PC-3 (cell line): ENCODE measurements around the gene MYO5B. TPM values are rescaled to one million over a fixed set of nuclear protein-coding genes. Genes with fewer than 3 reads are reported as not detected.

Source experiments
- ATAC-seq: fragments of 200-7000 bp; cut with Tn5 transposase; 2 replicates; pipeline ENCODE4 v1.9.1; 2020; ENCODE audit warnings: mild to moderate bottlenecking, moderate library complexity
- BruUV-seq: library from RNA; stranded (reverse); fragments of 400-500 nt; replicated peaks from 2 replicates; lab custom pipeline; 2021; lab: Mats Ljungman, UMichigan
- CTCF ChIA-PET: fragments of 300-600 bp; sonication (Branson Sonifier 250); formaldehyde crosslinking; loops from one replicate; lab custom pipeline; 2022; ENCODE audit warnings: antibody characterized with exemption; lab: Charles Lee
- POLR2A ChIA-PET: fragments of 300-600 bp; sonication (Branson Sonifier 250); formaldehyde crosslinking; loops from one replicate; lab custom pipeline; 2022; ENCODE audit warnings: antibody characterized with exemption; ENCODE audit not compliant: unreplicated experiment; lab: Charles Lee
- DNase-seq: peaks from one replicate; pipeline ENCODE4 v3.0.0-alpha.2; 2015
- H2AFZ ChIP-seq: fragments of 300-600 bp; sonication (generic); 2 replicates; pipeline ENCODE4 v1.6.0; 2016; ENCODE audit warnings: antibody characterized with exemption, low read length
- H3F3A ChIP-seq: fragments of 300-600 bp; sonication (generic); one replicate; pipeline ENCODE4 v1.6.0; 2017; ENCODE audit warnings: antibody characterized with exemption, low read length, control low read depth, mild to moderate bottlenecking; ENCODE audit not compliant: unreplicated experiment
- H3K27ac ChIP-seq: fragments of 300-600 bp; sonication (generic); 2 replicates; pipeline ENCODE4 v1.5.1; 2016; ENCODE audit warnings: mild to moderate bottlenecking, low read length
- H3K27me3 ChIP-seq: fragments of 300-600 bp; sonication (generic); 2 replicates; pipeline ENCODE4 v1.6.1; 2016; ENCODE audit warnings: low read length, mixed read lengths
- H3K36me3 ChIP-seq: fragments of 300-600 bp; sonication (generic); 2 replicates; pipeline ENCODE4 v1.6.1; 2016; ENCODE audit warnings: low read depth, mixed run types, low read length, mixed read lengths
- H3K4me1 ChIP-seq: fragments of 300-600 bp; sonication (generic); 2 replicates; pipeline ENCODE4 v1.5.1; 2016; ENCODE audit warnings: low read length; ENCODE audit not compliant: insufficient read depth
- H3K4me2 ChIP-seq: fragments of 300-600 bp; sonication (generic); 2 replicates; pipeline ENCODE4 v1.6.0; 2016; ENCODE audit warnings: low read length
- H3K4me3 ChIP-seq: fragments of 300-600 bp; sonication (generic); 2 replicates; pipeline ENCODE4 v1.5.1; 2016; ENCODE audit warnings: mild to moderate bottlenecking, low read length, mixed read lengths
- H3K79me2 ChIP-seq: fragments of 300-600 bp; sonication (generic); 2 replicates; pipeline ENCODE4 v1.6.1; 2017; ENCODE audit warnings: low read length, mixed read lengths
- H3K9ac ChIP-seq: fragments of 300-600 bp; sonication (generic); 2 replicates; pipeline ENCODE4 v1.6.0; 2016; ENCODE audit warnings: mild to moderate bottlenecking, low read length
- H3K9me2 ChIP-seq: fragments of 300-600 bp; sonication (generic); replicated peaks from 2 replicates; pipeline ENCODE4 v1.6.1; 2016; ENCODE audit warnings: mixed run types, low read length, mixed read lengths
- H3K9me3 ChIP-seq: fragments of 300-600 bp; sonication (generic); 2 replicates; pipeline ENCODE4 v1.6.1; 2016; ENCODE audit warnings: low read length, mixed read lengths
- H4K20me1 ChIP-seq: fragments of 300-600 bp; sonication (generic); 2 replicates; pipeline ENCODE4 v1.6.1; 2016; ENCODE audit warnings: low read length, mixed read lengths
- EZH2 ChIP-seq: fragments of 300-600 bp; sonication (generic); IDR thresholded peaks from one replicate; pipeline ENCODE4 v1.6.1; 2017; ENCODE audit warnings: antibody characterized with exemption, mild to moderate bottlenecking, low read length; ENCODE audit not compliant: unreplicated experiment
- EZH2phosphoT487 ChIP-seq: fragments of 300-600 bp; sonication (generic); IDR thresholded peaks from 2 replicates; pipeline ENCODE4 v1.6.1; 2018; ENCODE audit warnings: mild to moderate bottlenecking, antibody characterized with exemption, low read length, borderline replicate concordance
- intact Hi-C: fragments of 100-400 bp; cut with micrococcal nuclease; formaldehyde crosslinking; loops from 2 replicates; pipeline ENCODE4 v1.9.0; 2023
- total RNA-seq: library from RNA; depleted of rRNA; stranded (reverse); fragments of >200 nt; gene quantifications from 2 replicates; pipeline ENCODE4 v1.2.3, GENCODE V29; 2014
- TF ChIP-seq, protein P1 (sequence below): fragments of 300-600 bp; sonication (generic); conservative IDR thresholded peaks from 2 replicates; pipeline ENCODE4 v1.5.1; 2017; ENCODE audit warnings: antibody characterized with exemption, low read depth, mild to moderate bottlenecking, low read length

Gene MYO5B
- total RNA-seq, 1 experiment from 2014 or later: 10.7 TPM

DNA sequence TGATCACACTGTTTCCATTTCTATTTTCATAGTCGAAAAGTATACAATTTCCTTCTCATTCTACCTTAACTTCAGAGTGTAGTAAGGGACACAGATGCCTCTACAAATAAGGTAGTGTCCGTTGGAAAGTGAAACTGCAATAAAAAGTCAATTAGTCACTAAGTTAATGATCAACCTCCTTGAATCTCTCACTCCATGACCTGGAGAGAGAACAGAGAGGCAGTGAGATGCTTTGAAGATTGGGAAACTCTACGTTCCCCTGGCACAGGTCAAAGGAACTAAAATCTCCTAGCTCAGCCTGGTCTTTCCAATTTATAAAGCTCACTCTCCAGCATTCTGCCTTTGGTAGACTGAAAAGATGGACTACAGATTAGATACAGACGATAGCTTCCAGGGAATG lies 227.8 kb downstream of the MYO5B start:
- no peaks in the 10 kb centered on the region for H3K27me3 ChIP-seq
- TF ChIP-seq EZH2 (no peak), EZH2phosphoT487 (no peak)
- TF ChIP-seq, protein P1, sequence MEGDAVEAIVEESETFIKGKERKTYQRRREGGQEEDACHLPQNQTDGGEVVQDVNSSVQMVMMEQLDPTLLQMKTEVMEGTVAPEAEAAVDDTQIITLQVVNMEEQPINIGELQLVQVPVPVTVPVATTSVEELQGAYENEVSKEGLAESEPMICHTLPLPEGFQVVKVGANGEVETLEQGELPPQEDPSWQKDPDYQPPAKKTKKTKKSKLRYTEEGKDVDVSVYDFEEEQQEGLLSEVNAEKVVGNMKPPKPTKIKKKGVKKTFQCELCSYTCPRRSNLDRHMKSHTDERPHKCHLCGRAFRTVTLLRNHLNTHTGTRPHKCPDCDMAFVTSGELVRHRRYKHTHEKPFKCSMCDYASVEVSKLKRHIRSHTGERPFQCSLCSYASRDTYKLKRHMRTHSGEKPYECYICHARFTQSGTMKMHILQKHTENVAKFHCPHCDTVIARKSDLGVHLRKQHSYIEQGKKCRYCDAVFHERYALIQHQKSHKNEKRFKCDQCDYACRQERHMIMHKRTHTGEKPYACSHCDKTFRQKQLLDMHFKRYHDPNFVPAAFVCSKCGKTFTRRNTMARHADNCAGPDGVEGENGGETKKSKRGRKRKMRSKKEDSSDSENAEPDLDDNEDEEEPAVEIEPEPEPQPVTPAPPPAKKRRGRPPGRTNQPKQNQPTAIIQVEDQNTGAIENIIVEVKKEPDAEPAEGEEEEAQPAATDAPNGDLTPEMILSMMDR: no peak
- no peak overlapping the region for H3K4me2 ChIP-seq
- DNase-seq: peak; percentile 38
- no peaks in the 10 kb centered on the region for H3K36me3 ChIP-seq
- no TSS peak for BruUV-seq
- intact Hi-C loops: no loop called here
- no peaks in the 10 kb centered on the region for H4K20me1 ChIP-seq
- H2AFZ ChIP-seq: no peak overlapping the region
- no peak overlapping the region for H3K4me3 ChIP-seq
- ChIA-PET CTCF (no interaction called here), POLR2A (no interaction called here)
- H3K4me1 ChIP-seq: no peaks in the 10 kb centered on the region
- peak; percentile 53 for ATAC-seq
- H3K9me3 ChIP-seq: no peaks in the 10 kb centered on the region
- no peak overlapping the region for H3K27ac ChIP-seq
- H3K9me2 ChIP-seq: no peaks in the 10 kb centered on the region
- no peak overlapping the region for H3K9ac ChIP-seq
- H3F3A ChIP-seq: no peaks in the 10 kb centered on the region
- no peaks in the 10 kb centered on the region for H3K79me2 ChIP-seq

GRCh38 chr18:49966090-49966489 lies 228.9 kb downstream of the MYO5B start:
- no peak overlapping the region for H3K4me2 ChIP-seq

GRCh38 chr18:49963217-49963616 lies 231.7 kb downstream of the MYO5B start:
- no peak overlapping the region for H3K27ac ChIP-seq
- no peak overlapping the region for H3K4me3 ChIP-seq
- H3K4me2 ChIP-seq: no peak overlapping the region
- ATAC-seq: no peak
- no peaks in the 10 kb centered on the region for H4K20me1 ChIP-seq
- no peak overlapping the region for H2AFZ ChIP-seq
- no peaks in the 10 kb centered on the region for H3K36me3 ChIP-seq
- no peaks in the 10 kb centered on the region for H3K4me1 ChIP-seq
- H3K27me3 ChIP-seq: no peaks in the 10 kb centered on the region
- POLR2A ChIA-PET: no interaction called here
- H3F3A ChIP-seq: no peaks in the 10 kb centered on the region
- DNase-seq: no peak
- CTCF ChIA-PET: no interaction called here
- H3K9me3 ChIP-seq: no peaks in the 10 kb centered on the region
- no peak overlapping the region for H3K9ac ChIP-seq
- BruUV-seq: no TSS peak
- H3K9me2 ChIP-seq: no peaks in the 10 kb centered on the region
- no peaks in the 10 kb centered on the region for H3K79me2 ChIP-seq
- TF ChIP-seq, protein P1: no peak
- TF ChIP-seq EZH2: no peak
- no peak for TF ChIP-seq EZH2phosphoT487
- intact Hi-C loops: no loop called here

More at GRCh38 chr18:49966090-49966489, 228.9 kb downstream of the MYO5B start:
- ChIA-PET POLR2A (no interaction called here), CTCF (no interaction called here)
- no peaks in the 10 kb centered on the region for H3K9me3 ChIP-seq
- ATAC-seq (no peak), DNase-seq (no peak)
- no TSS peak for BruUV-seq
- no peaks in the 10 kb centered on the region for H3K27me3 ChIP-seq
- no peaks in the 10 kb centered on the region for H3K9me2 ChIP-seq
- TF ChIP-seq, protein P1: no peak
- no peak overlapping the region for H3K4me3 ChIP-seq
- H4K20me1 ChIP-seq: no peaks in the 10 kb centered on the region
- H3K27ac ChIP-seq: no peak overlapping the region
- H3F3A ChIP-seq: no peaks in the 10 kb centered on the region
- no peaks in the 10 kb centered on the region for H3K36me3 ChIP-seq
- H3K79me2 ChIP-seq: no peaks in the 10 kb centered on the region
- intact Hi-C loops: no loop called here
- H3K9ac ChIP-seq: no peak overlapping the region
- H3K4me1 ChIP-seq: no peaks in the 10 kb centered on the region
- no peak overlapping the region for H2AFZ ChIP-seq
